Measurements from ENCODE around the gene ZNF609.
A peak's percentile ranks its signal among the peaks of the same experiment; 100 is the strongest.
"Not testable (repeated sequence)": the region's sequence is repeated elsewhere in the genome, so short reads cannot be mapped to it uniquely, and the experiment has no call there.

The ZNF609 gene

DNA sequence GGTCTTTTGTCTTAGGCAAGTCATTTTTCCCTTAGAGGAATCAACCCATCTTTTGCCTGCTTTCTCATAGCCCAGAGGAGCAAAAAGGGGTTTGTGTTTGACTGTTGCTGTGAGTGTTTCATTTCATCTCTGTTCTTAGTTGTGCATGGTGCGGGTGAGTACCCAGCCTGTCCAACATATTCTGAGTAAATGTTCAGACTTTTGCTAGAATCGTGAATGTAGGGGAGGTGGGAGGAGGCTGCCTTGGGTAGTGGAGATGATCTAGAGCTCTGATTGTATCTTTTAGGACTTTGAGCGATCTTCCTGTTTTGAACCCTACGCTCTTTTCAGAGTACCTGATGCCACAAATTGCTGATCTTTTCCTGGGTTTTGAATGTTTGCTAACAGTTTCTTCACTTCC, 123.1 kb downstream of the ZNF609 start:
- DNase-seq (ENCODE audit: low spot score): no peak

- DNase-seq (ENCODE audit: low spot score): no peak
These were observed 123.6 kb downstream of the ZNF609 start for GRCh38 chr15:64583983-64584382.

DNA sequence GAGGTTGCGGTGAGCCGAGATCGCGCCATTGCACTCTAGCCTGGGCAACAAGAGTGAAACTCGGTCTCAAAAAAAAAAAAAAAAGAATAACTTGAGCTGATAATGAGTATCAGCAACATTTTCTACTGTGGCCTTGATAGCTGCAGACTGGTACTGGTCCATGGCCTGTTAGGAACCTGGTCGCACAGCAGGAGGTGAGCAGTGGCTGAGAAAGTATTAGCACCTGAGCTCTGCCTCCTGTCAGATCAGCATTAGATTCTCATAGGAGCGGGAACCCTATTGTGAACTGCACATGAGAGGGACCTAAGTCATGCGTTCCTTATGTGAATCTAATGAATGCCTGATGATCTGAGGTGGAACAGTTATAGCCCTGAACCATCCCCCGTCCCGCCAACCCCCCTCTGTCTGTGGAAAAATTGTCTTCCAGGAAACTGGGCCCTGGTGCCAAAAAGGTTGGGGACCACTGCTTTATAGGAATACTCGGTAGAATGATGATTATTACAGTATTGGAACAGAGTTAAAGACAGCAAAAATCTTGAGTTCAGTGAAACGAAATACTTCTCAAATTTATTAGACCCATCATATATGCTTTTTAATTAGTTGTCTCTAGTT, 126.0 kb downstream of the ZNF609 start:
- DNase-seq (ENCODE audit: low spot score): no peak

GRCh38 chr15:64586984-64587383, 126.6 kb downstream of the ZNF609 start:
- no peak for DNase-seq (ENCODE audit: low spot score)

- DNase-seq (ENCODE audit: low spot score): no peak
These were observed 129.2 kb downstream of the ZNF609 start for GRCh38 chr15:64589435-64590084.

DNA sequence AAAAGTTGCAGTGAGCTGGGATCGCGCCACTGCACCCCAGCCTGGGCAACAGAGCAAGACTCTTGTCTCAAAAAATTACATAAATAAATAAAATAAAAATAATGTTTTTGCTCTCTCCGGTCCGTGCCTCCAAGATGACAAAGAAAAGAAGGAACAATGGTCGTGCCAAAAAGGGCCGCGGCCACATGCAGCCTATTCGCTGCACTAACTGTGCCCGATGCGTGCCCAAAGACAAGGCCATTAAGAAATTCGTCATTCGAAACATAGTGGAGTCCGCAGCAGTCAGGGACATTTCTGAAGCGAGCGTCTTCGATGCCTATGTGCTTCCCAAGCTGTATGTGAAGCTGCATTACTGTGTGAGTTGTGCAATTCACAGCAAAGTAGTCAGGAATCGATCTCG, 132.5 kb downstream of the ZNF609 start:
- DNase-seq (ENCODE audit: low spot score): not testable (repeated sequence)

- DNase-seq (ENCODE audit: low spot score): peak; percentile 40
These were observed 136.5 kb downstream of the ZNF609 start for GRCh38 chr15:64596701-64597476.

DNA sequence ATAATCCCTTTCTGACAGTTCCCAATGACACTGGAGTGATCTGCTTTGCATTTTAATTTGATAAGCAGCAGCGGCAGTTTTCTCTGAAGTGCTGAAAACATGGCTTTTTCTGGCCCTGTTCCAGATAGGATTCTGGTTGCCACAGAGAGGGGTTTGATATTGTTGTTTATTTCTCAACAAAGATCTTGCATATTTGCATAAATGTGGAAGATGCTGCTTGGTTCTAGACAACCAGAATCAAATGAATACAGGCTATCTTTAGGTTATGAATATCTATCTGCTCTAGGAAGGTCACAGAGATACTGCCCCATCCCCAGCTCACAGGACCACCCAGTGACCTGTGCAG, 137.1 kb downstream of the ZNF609 start:
- DNase-seq (ENCODE audit: low spot score): no peak

DNA sequence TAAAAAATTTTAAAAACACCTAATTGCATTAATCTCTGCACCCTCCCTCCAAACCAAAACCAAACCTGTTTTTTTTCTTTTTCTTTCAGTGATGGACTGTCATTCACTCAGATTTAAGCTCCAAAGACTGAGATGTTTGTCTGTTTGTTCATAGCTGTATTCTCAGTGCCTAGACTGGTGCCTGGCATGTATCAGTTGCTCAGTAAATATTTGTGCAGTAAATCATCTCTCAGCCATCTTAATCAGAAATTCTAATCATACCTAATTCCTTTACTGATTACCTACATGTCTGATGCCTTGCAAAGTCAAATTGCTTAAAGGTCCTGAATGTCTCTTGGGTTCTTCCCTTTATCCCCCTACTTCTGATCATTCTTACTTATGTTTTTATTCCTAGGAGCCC, 138.8 kb downstream of the ZNF609 start:
- no peak for DNase-seq (ENCODE audit: low spot score)

DNA sequence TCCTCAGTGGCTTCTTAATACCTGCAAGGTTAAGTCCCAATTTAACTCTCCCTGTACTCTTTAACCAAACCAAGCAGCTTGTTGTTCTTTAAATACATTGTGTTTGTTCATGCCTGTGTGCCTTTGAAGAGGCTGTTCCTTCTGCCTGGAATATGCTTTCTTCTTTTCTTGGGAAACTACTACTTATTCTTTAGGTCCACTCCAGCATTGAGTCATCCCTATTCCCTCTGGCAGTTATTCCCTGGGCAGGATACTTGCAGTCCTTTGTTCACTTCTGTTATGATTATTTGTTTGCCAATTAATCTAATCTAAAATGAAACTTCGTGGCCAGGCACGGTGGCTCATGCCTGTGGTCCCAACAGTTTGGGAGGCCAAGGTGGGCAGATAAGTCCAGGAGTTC, 139.3 kb downstream of the ZNF609 start:
- no peak for DNase-seq (ENCODE audit: low spot score)

DNA sequence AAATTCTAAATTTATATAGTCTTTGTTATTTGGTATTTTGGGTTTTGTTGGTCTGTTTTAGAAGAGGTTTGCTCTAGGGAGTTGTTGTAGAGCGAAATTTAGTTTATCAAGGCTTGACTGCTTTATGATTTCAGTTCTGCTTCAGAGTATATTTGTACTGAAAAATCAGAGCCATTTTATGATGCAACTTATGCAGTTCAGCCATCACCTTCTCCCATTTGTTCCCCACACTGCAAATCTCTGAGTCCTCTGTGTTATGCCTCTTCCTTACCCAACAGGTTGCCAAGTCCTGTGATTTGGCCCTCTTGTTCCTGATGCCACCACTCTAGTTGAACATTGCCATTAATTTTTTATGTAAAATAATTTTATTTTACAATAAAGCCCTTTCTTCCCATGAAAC, 140.4 kb downstream of the ZNF609 start:
- no peak for DNase-seq (ENCODE audit: low spot score)

- DNase-seq (ENCODE audit: low spot score): no peak
These were observed 143.9 kb downstream of the ZNF609 start for GRCh38 chr15:64604319-64604718.

GRCh38 chr15:64607416-64607815, 147.0 kb downstream of the ZNF609 start:
- DNase-seq (ENCODE audit: low spot score): not testable (repeated sequence)

GRCh38 chr15:64610257-64610919, 150.0 kb downstream of the ZNF609 start:
- DNase-seq (ENCODE audit: low spot score): no peak

DNA sequence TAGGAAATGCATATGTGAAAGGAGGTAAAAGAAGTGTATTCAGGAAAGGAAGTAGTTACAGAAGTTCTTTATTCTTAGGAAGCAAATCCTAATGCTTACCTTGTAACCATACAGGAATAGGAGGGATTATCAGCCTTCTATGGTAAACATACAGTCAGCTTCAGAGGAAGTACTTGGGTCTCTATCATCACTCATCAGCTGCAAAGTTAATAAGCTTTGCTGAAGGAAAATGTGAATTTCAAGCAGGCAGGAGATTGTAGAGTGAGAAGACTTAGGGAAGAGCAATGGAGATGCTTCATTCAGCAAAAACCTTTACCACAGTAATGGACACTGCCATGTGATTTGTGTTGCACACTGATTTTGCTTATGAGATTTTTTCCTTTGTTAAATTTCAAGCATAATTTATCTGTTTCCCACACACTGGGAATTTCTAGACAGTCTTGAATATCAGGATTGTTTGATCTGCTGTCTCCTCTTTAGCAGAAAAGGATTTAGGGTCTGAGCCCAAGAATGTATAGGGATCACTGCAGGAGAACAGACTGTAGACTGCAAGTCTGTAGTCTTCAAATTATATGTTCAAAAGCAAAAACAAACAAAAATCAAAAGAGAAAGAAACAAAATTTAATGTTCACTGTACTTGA, 150.8 kb downstream of the ZNF609 start:
- no peak for DNase-seq (ENCODE audit: low spot score)

- no peak for DNase-seq (ENCODE audit: low spot score)
These were observed 154.1 kb downstream of the ZNF609 start for GRCh38 chr15:64614519-64614918.

DNA sequence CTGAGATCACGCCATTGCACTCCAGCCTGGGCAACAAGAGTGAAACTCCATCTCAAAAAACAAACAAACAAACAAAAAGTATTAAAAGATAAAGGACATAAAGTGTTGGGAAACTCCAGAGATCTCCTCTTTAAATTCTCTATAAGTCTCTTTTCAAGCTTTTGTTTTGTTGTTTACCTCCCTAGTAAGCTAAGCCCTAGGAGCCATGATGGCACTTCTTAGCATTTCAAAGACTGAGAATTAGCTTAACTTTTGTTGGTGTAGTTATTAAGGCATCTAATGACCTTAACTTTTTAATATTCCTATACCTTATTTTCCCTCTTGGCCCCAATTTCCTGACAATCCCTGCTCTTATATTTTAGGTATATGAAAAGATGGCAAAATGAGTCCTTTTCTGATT, 157.3 kb downstream of the ZNF609 start:
- no peak for DNase-seq (ENCODE audit: low spot score)

- no peak for DNase-seq (ENCODE audit: low spot score)
These were observed 157.8 kb downstream of the ZNF609 start for GRCh38 chr15:64618138-64618537.

DNA sequence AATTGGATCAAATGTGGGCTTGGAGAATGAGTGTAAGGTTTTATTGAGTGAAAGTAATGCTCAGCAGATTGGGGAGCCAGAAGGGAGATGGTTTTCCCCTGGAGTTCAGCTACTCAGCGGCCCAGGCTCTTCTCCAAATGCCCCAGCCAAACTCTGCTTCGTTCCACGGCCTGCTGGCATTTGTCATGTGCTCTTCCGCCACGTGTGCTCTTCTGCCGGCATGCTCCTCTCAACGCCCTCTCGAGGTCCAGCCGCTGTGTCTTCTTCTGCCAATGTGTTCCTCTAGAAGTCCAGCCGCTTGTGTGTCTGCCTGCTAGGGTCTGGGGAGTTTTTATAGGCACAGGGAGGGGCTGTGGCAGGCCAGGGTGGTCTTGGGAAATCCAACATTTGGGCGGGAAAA, 158.2 kb downstream of the ZNF609 start:
- no peak for DNase-seq (ENCODE audit: low spot score)

- peak; percentile 54 for DNase-seq (ENCODE audit: low spot score)
These were observed 159.8 kb downstream of the ZNF609 start for GRCh38 chr15:64619880-64620839.

DNA sequence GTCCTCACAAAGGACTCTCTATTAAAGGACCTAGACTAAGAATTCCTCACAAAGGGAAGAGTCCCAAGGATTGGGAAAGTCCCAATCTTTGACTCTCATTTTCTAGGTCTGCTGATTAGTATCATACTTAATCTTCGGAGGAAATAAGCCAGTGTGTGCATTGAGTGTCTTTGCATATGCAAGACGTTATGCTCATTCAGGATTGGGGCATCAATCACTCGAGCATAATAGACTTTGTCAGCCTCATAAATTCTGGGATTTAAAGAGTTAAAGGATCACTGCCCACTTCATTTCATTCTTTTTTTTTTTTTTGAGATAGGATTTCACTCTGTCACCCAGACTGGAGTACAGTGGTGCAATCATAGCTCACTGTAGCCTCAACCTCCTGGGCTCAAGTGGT, 160.7 kb downstream of the ZNF609 start:
- no peak for DNase-seq (ENCODE audit: low spot score)
